Occipital lobe (tissue), 2 donors: ENCODE data around the gene TAPBPL. TPM values are rescaled to one million over a fixed set of nuclear protein-coding genes. Genes with fewer than 3 reads are reported as not detected.

ENCODE experiments used
- DNase-seq: peaks from one replicate; lab custom pipeline; 2025; lab: John Stamatoyannopoulos, UW
- total RNA-seq: library from RNA; depleted of rRNA; stranded (reverse); fragments of >200 nt; gene quantifications from one replicate; pipeline ENCODE4 v1.2.3, GENCODE V29; 2014

The TAPBPL gene
- total RNA-seq, 1 donor from 2014 or later, result 0.78 TPM

- no peak for DNase-seq
These were observed 15.7 kb upstream of the TAPBPL start for GRCh38 chr12:6435961-6436715.

- DNase-seq, result no peak
These were observed 14.3 kb upstream of the TAPBPL start for GRCh38 chr12:6437586-6437985.

- DNase-seq, result no peak
These were observed 13.5 kb upstream of the TAPBPL start for GRCh38 chr12:6438345-6438744.

GRCh38 chr12:6440391-6440790 lies 11.5 kb upstream of the TAPBPL start:
- DNase-seq, result no peak

- DNase-seq, result no peak
These were observed 9.0 kb upstream of the TAPBPL start for GRCh38 chr12:6442836-6443235.

- DNase-seq, result no peak
These were observed 8.4 kb upstream of the TAPBPL start for GRCh38 chr12:6443361-6443983.

GRCh38 chr12:6444031-6444430 lies 7.8 kb upstream of the TAPBPL start:
- DNase-seq, result no peak

GRCh38 chr12:6444704-6445688 lies 6.8 kb upstream of the TAPBPL start, which contains the start of gene CD27:
Gene CD27 (plus strand): TSS chr12:6444955. CDS start chr12:6445096, 141 bp downstream.
- DNase-seq, result no peak

GRCh38 chr12:6450091-6450868 lies 1.6 kb upstream of the TAPBPL start:
- no peak for DNase-seq

- DNase-seq, result no peak
These were observed 934 bp upstream of the TAPBPL start for GRCh38 chr12:6450869-6451347.

- no peak for DNase-seq
These were observed 552 bp downstream of the TAPBPL start for GRCh38 chr12:6452245-6452943.

GRCh38 chr12:6452944-6453630 lies 1.2 kb downstream of the TAPBPL start:
- DNase-seq, result no peak

GRCh38 chr12:6457220-6457945 lies 5.5 kb downstream of the TAPBPL start:
- DNase-seq, result no peak

- no peak for DNase-seq
These were observed 6.6 kb downstream of the TAPBPL start for GRCh38 chr12:6458281-6459003.

- no peak for DNase-seq
These were observed 7.1 kb downstream of the TAPBPL start for GRCh38 chr12:6459004-6459337.

GRCh38 chr12:6460751-6461371 lies 9.0 kb downstream of the TAPBPL start:
- DNase-seq, result no peak

GRCh38 chr12:6461401-6462233 lies 9.8 kb downstream of the TAPBPL start:
- no peak for DNase-seq
